ENCODE measurements around the gene TPD52L2.

Gene TPD52L2

DNA sequence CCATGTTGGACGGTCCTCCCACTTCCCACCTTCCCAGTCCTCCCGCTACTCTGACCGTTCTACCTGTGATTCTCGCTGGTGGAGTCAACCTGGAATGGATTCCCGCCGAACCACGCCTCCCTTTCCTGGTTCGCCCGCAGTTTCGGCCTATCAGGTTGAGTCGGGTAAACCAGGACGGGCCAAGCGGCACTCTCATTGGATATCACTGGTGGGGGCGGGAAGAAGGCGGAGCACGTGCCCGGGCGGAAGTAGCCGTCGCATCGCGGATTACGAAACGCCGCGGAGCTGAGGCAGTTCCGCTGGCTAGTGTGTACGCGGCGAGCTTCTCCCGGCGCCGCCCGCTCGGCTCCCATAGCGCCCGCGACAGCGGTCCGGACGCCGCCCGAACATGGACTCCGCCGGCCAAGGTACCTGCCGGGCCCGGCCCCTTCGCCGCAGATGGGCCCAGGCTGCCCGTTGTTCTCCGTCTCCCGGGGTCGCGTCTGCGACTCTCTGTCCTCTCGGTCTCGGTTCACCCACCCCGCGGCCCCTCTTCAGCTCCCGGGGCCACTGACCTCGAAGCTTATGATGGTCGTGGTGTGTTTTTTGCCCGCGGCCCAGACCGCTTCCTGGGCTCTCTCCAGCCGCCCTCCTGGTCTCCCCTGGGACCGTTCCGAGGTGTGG is at the start of gene TPD52L2:
TSS of gene TPD52L2 (plus strand) at position 293 of the 663 bp plus-strand sequence. CDS start at position 389, 96 bp downstream.
- Mint-ChIP-seq H3K9me3 (no peaks in the 10 kb centered on the region), H3K27me3 (ENCODE audit: low read depth) (no peaks in the 10 kb centered on the region), H3K27ac (peak within 1 kb of the TSS; percentile 99), H3K4me3 (peak within 1 kb of the TSS; percentile 98), H3K36me3 (ENCODE audit: low read depth) (peaks cover 16% of the 10 kb centered on the region), H3K4me1 (ENCODE audit: low read depth) (peaks cover 21% of the 10 kb centered on the region)

DNA sequence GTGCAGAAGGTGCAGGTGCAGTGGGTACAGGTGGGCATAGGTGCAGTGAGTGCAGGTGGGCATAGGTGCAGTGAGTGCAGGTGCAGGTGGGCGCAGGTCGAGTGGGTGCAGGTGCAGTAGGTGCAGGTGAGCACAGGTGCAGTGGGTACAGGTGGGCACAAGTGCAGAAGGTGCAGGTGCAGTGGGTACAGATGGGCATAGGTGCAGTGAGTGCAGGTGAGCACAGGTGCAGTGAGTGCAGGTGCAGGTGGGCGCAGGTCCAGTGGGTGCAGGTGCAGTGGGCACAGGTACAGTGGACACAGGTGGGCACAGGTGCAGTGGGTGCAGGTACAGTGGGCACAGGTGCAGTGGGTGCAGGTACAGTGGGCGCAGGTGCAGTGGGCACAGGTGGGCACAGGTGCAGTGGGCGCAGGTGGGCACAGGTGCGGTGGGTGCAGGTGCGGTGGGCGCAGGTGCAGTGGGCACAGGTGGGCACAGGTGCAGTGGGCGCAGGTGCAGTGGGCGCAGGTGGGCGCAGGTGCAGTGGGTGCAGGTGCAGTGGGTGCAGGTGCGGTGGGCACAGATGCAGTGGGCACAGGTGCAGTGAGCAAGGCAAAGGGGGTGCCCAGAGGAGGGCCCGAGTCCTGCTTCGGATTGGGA is 49.3 kb upstream of the TPD52L2 start:
- Mint-ChIP-seq H3K36me3 (ENCODE audit: low read depth) (no peaks in the 10 kb centered on the region), H3K27me3 (ENCODE audit: low read depth) (no peaks in the 10 kb centered on the region), H3K4me1 (ENCODE audit: low read depth) (no peaks in the 10 kb centered on the region), H3K9me3 (no peaks in the 10 kb centered on the region), H3K4me3 (no peak overlapping the region), H3K27ac (no peak overlapping the region)

DNA sequence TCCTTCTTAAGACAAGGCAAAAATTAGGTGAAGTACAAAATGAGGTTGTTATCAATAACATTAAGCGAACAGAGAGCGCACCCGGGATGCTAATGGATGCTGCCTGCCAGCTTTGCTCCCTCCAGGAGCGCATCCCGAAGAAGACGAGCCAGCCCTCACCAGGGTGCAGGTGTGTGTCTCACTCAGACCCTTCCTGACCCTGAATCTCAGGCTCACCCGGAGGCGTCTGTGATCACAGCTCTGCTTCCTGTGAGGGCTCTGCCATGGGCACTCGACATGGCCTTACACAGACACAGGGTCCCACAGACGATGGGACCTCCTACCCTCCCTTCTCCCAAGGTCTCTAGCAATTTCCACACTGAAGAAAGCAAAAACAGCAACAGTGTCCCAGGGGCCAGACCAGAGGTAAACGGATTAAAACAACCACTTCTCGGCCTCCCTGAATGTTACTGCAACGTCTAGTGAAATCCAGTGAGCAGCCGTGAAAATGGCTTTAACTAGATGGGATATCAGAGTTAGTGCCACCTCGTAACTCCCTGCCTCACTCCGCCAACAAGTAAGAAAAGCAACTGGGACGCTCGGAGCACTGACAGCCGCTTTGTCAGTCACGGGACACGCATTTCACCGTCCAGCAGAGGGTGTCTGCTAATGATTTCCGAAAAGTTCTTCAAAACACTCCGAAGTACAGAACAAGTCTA is 45.7 kb upstream of the TPD52L2 start:
- H3K4me1 Mint-ChIP-seq (ENCODE audit: low read depth): no peaks in the 10 kb centered on the region
- peaks cover 4% of the 10 kb centered on the region for H3K27me3 Mint-ChIP-seq (ENCODE audit: low read depth)
- H3K9me3 Mint-ChIP-seq: no peaks in the 10 kb centered on the region
- no peak overlapping the region for H3K27ac Mint-ChIP-seq
- no peaks in the 10 kb centered on the region for H3K36me3 Mint-ChIP-seq (ENCODE audit: low read depth)
- H3K4me3 Mint-ChIP-seq: no peak overlapping the region

DNA sequence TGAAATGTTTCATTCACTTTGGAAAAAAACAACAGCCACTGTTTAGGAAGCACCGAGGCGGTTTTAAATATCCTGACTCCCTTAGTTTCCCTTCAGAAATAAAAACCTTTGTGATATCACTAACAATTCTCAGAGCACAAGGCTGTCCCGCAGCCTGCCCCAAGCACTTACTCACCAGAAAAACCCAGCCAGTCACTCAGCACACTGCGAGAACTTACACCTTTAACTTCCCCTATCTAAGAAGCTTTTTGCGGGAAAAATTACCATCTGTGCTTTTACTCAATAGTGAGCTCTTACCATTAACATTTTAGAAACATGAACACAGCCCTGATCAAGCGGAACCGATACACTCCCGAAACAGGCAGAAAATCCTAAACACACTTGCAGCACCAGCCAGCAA is 43.3 kb upstream of the TPD52L2 start:
- Mint-ChIP-seq H3K27me3 (ENCODE audit: low read depth) (peaks cover 16% of the 10 kb centered on the region), H3K4me1 (ENCODE audit: low read depth) (no peaks in the 10 kb centered on the region), H3K4me3 (no peak overlapping the region), H3K36me3 (ENCODE audit: low read depth) (no peaks in the 10 kb centered on the region), H3K27ac (no peak overlapping the region), H3K9me3 (no peaks in the 10 kb centered on the region)

DNA sequence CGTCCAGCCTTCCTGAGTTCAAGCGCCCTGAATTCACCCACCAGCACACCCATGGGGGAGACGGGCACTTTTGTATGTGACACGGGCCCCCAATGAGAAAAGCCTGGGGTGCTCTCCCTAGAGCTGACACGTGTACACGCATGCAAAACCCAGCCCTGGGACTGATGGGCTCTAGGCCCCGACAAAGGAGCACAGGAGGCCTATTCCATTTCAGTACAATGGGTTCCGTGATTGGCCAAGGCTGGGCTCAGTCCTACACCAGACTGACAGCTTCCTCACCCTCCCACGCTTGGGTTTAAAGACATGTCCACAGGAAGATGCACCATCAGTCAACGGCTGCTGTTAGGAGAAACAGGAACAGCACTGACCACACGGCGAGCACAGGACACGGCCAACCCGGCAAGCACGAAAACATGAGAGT is 42.8 kb upstream of the TPD52L2 start:
- H3K36me3 Mint-ChIP-seq (ENCODE audit: low read depth): no peaks in the 10 kb centered on the region
- no peaks in the 10 kb centered on the region for H3K4me1 Mint-ChIP-seq (ENCODE audit: low read depth)
- no peak overlapping the region for H3K27ac Mint-ChIP-seq
- no peaks in the 10 kb centered on the region for H3K9me3 Mint-ChIP-seq
- H3K27me3 Mint-ChIP-seq (ENCODE audit: low read depth): peaks cover 19% of the 10 kb centered on the region
- H3K4me3 Mint-ChIP-seq: no peak overlapping the region

DNA sequence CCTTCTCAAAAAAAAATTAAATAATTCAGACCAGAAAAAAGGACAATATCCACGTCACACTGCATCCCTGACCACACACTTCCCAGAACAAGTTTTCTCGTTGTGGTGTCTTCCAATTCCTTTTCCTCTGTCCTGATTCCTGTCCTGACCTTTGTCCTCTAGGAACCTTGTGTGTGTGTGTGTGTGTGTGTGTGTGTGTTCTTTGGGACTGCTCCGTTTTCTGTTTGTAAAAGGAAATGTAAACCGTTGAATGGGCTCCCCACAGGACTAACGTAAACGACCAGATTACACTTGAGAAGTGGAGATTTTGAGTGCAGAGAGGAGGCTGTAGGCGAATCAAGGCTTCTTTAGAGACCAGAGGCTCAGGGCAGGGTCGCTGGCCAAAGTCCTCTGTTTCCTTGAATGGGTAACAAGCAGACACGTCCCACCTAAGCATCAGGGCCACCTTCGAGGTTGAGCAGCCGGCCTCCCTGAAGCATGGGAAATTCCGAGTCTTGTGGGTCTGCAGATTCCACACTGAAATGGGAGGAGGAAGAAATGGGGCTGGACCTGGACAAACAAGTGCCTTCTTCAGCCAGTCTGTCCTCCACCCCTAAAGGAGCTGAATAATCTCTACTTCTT is 41.3 kb upstream of the TPD52L2 start:
- Mint-ChIP-seq H3K9me3 (no peaks in the 10 kb centered on the region), H3K4me1 (ENCODE audit: low read depth) (no peaks in the 10 kb centered on the region), H3K27ac (no peak overlapping the region), H3K36me3 (ENCODE audit: low read depth) (no peaks in the 10 kb centered on the region), H3K4me3 (no peak overlapping the region), H3K27me3 (ENCODE audit: low read depth) (peaks cover 30% of the 10 kb centered on the region)

DNA sequence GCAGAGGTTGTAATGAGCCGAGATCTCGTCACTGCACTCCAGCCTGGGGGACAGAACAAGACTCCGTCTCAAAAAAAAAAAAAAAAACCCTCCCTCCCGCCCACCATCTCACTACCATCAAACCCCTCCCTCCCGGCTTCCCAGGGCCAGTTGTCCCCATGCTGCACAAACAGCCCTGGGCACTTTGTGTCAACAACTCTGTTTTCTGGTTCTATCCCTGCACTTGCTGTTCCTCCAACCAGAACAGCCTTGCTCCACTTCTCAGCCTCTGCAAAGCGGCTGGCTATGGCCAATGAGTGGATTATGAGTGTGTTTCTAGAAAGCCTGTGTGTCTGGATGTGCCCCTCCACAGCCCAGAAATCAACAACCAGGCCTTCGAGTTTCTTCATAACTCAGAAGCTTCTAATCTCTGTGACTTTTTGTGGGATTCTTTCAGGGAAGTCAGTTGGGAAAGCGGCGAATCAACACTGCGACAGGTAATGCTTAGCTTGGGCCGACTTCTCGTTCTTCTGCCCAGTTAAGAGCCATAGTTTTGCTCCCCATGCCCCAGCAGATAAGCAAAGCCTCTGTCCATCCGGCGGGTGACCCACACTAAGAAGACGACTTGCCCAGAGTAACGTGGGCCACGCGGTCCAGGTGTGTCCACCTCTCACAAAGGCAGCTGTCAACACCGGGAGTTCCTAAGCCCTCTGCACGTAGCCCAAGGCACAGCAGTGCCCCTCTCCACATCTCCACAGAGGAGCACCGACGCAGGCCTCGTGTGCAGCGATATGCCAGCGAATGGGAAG is 39.5 kb upstream of the TPD52L2 start:
- Mint-ChIP-seq H3K27ac (no peak overlapping the region), H3K9me3 (no peaks in the 10 kb centered on the region), H3K4me3 (no peak overlapping the region), H3K36me3 (ENCODE audit: low read depth) (peaks cover 3% of the 10 kb centered on the region), H3K27me3 (ENCODE audit: low read depth) (peaks cover 44% of the 10 kb centered on the region), H3K4me1 (ENCODE audit: low read depth) (peaks cover 8% of the 10 kb centered on the region)

DNA sequence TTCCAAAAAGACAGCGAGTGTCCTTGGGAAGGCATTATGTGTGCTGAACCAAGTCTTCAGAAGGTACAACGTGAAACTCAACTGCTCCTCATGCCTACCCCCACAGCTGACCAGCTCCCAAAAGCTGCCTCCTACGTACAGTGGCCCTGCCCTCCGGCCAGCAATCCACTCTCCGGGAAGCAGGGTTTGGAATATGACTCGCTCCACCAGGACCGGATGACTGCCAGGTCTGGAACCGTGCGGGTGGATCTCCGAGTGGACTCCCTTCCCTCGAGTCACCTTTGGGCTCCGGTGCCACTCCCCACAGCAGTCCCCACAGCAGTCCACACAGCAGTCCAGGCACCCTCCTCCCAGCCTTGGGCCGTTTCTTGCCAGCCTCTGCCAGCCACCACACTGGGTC is 38.3 kb upstream of the TPD52L2 start:
- Mint-ChIP-seq H3K4me1 (ENCODE audit: low read depth) (peaks cover 8% of the 10 kb centered on the region), H3K9me3 (no peaks in the 10 kb centered on the region), H3K36me3 (ENCODE audit: low read depth) (peaks cover 3% of the 10 kb centered on the region), H3K27me3 (ENCODE audit: low read depth) (peaks cover 44% of the 10 kb centered on the region), H3K27ac (no peak overlapping the region), H3K4me3 (no peak overlapping the region)

DNA sequence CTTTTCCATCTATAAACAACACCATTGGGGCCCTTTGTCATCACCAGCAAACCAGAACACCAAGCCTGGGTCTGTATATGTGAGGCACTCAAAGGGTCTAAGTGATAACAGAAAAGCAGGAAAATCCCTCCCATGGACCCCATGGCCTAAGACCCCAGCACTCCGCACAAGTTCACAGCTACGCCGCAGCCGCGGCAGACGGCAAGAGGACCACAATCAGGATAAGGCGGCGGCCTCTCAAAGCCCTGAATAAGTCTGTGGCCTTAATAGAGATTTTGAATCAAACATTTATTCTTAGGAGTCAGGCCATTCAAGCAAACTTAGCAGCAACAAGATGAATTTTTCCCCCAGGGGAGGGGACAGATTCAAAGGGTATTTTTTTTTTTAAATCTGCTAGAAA is 36.9 kb upstream of the TPD52L2 start:
- Mint-ChIP-seq H3K4me3 (no peak overlapping the region), H3K27me3 (ENCODE audit: low read depth) (peaks cover 52% of the 10 kb centered on the region), H3K4me1 (ENCODE audit: low read depth) (peaks cover 8% of the 10 kb centered on the region), H3K36me3 (ENCODE audit: low read depth) (peaks cover 3% of the 10 kb centered on the region), H3K9me3 (no peaks in the 10 kb centered on the region), H3K27ac (no peak overlapping the region)

DNA sequence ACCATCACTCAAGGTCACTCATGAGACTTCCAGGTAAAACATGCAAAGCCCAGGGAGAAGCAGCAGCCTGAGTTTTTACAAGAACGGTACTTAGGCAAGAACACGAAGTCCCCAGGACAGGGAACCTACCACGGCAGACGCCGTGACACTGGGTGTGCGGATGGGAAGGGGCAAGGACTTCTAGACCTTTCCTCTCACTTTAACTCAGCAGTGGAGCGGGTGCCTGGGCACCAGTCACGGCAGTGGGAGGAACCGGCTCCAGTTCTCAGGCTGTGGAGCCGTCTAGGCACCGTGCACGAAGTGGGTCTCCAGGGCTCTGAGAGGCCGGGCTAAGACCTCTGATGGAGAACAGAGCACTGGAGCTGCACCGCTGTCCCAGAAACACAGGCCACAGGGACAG is 36.5 kb upstream of the TPD52L2 start:
- H3K36me3 Mint-ChIP-seq (ENCODE audit: low read depth): peaks cover 3% of the 10 kb centered on the region
- H3K4me1 Mint-ChIP-seq (ENCODE audit: low read depth): peaks cover 8% of the 10 kb centered on the region
- H3K27ac Mint-ChIP-seq: no peak overlapping the region
- H3K4me3 Mint-ChIP-seq: no peak overlapping the region
- peaks cover 56% of the 10 kb centered on the region for H3K27me3 Mint-ChIP-seq (ENCODE audit: low read depth)
- H3K9me3 Mint-ChIP-seq: no peaks in the 10 kb centered on the region

DNA sequence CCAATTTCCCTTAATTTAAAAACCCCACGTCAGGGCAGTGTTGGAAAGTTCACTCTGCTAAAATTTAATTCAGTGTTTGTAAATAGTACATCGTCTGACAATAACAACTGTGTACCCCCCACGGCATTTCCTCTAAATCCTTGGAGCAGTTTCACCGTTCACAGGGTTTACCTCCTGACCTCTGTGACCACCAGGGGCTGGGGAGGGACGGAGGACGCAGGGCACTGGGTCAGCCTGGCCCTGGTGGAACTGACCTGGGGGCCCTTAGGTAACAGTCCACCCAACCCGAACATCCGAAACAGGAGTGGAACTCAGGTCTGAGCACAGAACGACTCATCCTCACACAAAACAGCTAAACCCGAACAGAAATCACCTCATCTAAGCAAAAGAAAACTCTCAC is 36.1 kb upstream of the TPD52L2 start:
- Mint-ChIP-seq H3K4me3 (no peak overlapping the region), H3K36me3 (ENCODE audit: low read depth) (peaks cover 3% of the 10 kb centered on the region), H3K27ac (no peak overlapping the region), H3K9me3 (no peaks in the 10 kb centered on the region), H3K4me1 (ENCODE audit: low read depth) (peaks cover 8% of the 10 kb centered on the region), H3K27me3 (ENCODE audit: low read depth) (peaks cover 56% of the 10 kb centered on the region)

DNA sequence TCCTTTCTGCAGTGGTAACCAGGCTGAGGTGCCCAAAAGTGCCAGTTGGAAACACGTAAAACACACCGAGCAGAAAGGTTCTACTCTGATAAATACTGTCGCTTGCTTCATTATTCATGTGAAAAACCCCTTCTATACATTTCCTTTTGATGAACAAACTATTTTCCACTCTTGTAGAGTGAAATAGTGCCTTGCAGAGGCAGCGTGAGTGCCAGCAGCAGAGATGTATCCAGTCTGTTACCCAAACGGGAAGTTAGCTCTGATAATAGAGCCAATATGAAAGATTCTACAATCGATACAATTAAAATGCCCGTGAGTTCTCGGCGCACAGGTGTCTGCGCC is 35.5 kb upstream of the TPD52L2 start:
- peak overlapping the region; percentile 90 for H3K4me3 Mint-ChIP-seq
- H3K27ac Mint-ChIP-seq: peak overlapping the region; percentile 50
- H3K4me1 Mint-ChIP-seq (ENCODE audit: low read depth): peaks cover 8% of the 10 kb centered on the region
- no peaks in the 10 kb centered on the region for H3K9me3 Mint-ChIP-seq
- peaks cover 3% of the 10 kb centered on the region for H3K36me3 Mint-ChIP-seq (ENCODE audit: low read depth)
- peaks cover 57% of the 10 kb centered on the region for H3K27me3 Mint-ChIP-seq (ENCODE audit: low read depth)

DNA sequence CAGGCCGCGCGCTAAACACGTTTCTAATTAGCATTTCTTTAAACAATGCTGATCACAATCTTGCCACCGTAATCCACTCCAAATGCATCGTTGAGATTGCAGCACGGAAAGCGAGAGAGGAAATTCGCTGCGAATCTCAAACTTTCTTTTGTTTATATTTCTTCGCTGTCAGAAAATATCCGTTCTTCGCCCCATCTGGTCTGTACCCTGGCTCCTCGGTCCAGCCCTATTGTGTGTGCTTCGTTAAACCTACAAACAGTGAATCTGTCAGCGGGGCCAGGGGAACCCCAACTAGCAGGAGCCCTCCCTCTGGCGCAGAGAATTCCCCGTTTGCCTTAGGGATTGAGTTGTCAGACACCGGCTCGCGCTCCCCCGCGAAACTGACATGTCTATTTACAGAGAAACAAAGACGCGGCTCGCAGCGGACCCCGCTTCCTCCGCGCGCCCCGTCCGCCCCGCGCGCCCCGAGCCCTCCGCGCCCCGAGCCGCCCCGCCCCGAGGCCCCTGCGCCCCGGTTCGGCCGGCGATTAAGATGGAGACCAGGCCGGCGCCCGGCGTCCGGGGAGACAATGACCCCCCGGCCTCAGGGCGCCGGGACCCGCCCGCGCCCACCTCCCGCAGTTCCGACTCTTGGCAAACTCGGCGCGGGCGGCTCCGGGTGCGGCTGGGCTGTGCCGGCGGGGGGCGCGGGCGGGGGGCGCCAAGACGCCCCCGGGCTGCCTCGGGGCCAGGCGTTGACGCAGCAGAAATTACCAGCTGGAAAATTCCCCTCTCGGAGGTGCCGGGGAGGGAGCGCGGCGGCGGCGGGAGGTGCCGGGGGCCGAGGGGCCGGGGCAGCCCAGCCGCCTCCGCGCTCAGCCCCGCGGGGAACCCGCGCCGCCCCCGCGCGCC is 34.9 kb upstream of the TPD52L2 start:
- Mint-ChIP-seq H3K27ac (peak overlapping the region; percentile 50), H3K4me1 (ENCODE audit: low read depth) (peaks cover 8% of the 10 kb centered on the region), H3K27me3 (ENCODE audit: low read depth) (peaks cover 57% of the 10 kb centered on the region), H3K9me3 (no peaks in the 10 kb centered on the region), H3K4me3 (peak overlapping the region; percentile 90), H3K36me3 (ENCODE audit: low read depth) (peaks cover 3% of the 10 kb centered on the region)
